IPS DF 19.7 (cell line): ENCODE results near the gene UNC5B.

Experiments
- DNase-seq: peaks from one replicate; pipeline ENCODE4 v3.0.0-alpha.2; 2013; ENCODE audit warnings: low read depth, low spot score

The UNC5B gene

GRCh38 chr10:71319042-71319799, 106.9 kb downstream of the UNC5B start, which contains the start of gene SLC29A3:
TSS of gene SLC29A3 (plus strand) at chr10:71319259. CDS start at chr10:71319310, 51 bp downstream.
- DNase-seq = peak; percentile 35

DNA sequence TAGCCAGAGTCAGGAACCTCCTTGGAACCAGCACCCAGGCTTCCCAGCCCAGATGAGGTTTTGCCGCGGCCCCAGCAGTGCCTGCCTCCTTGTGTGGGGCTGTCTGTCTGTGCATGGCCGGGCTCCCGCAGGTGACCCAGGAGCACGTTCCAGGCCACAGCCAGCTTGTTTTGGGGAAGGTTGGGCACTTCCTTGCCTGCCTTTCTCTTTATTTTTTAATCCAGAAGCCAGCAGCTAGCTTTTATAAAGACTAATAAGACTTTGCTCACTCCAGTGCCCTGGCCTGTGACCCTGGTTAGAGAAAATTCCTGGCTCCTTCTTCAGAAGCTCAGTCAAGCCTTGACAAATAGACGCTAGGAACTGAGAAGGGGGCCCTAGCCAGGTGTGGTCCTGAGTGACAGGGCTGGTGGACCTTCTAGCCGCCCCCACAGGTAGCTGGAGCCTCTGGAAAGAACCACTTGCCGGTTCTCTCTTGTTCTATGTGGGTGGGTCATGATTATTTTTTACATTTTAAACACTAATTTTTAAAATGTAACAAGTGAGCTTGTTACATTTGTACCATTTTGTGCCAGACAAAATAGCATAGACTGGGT, 107.5 kb downstream of the UNC5B start:
- DNase-seq = no peak

DNA sequence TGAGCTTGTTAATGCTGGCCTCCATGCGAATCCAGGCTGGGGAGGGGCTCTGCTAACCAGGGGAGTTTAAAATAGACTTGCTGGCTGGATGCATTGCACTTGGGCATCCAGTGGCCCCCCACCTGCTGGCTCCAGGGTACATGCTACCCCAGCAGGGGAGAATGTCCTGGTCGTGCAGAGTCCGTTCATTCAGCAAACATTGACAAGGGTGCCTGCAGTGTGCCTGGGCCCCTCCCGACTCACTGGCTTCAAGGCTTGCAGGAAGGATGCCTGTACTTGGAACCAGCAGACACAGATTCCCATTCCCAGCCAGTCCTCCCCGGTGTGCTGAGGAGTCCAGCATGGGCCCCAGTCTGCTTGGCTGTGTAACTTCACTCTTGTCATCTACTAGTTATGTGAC, 108.2 kb downstream of the UNC5B start:
- no peak for DNase-seq

- DNase-seq = no peak
Observed at GRCh38 chr10:71321386-71321785, 109.0 kb downstream of the UNC5B start.

DNA sequence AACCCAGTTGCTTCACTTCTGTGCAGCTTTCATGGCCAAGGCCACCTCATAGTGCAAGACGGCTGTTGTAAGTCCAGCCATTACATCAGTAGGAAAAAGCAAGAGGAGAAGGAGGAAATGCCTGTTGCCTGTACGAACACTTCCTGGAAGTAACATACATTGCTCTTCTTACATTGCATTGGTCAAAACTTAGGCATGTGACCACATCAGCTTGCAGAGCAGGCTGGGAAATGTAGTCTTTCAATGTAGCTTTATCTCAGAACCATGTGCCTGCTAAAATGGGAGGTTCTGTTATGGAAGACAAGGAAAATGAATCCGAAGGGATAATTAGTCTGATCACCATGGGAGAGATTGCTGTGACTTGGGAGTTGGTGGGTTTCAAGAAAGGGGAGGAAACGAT, 111.0 kb downstream of the UNC5B start:
- DNase-seq = no peak

DNA sequence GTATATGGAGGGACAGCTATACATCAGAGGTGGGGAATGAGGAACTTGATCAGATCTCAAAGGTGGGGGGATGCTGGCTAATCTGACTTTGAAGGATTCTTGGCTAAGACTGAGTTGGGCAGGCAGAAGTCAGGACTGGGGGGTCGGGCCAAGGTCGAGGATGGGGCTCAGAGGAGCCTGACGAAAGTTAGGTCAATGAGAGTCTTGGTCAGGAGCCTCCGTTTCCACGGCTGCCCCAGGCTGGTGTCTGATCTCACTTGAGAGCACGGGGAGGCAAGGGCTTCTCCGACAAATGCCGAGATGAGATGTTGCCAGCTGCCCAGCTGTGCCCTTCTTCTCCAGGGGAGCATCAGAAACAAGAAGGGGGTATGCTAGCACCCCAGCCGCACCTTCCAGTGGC, 112.4 kb downstream of the UNC5B start:
- no peak for DNase-seq

GRCh38 chr10:71325267-71325666, 112.9 kb downstream of the UNC5B start:
- no peak for DNase-seq

DNA sequence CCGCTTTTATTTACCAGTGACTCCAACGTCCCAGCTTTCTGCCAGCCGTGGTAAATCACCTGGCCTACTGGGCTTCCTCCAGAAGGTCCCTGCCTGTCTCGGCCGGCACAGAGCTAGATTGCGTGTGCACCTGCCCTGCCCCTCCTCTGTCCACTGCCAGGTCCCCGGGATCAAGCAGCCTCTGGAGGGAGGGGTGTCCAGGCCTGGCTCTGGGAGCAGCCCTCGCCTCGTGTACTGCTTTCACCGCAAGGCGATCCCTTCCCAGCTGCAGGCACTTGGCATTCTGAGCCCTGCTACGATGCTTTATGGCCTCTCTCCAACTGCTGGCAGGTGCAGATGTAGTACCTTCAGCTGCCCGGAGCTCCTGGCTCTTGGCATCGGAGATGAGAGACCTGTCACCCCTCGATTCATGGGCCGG, 114.1 kb downstream of the UNC5B start:
- no peak for DNase-seq

DNA sequence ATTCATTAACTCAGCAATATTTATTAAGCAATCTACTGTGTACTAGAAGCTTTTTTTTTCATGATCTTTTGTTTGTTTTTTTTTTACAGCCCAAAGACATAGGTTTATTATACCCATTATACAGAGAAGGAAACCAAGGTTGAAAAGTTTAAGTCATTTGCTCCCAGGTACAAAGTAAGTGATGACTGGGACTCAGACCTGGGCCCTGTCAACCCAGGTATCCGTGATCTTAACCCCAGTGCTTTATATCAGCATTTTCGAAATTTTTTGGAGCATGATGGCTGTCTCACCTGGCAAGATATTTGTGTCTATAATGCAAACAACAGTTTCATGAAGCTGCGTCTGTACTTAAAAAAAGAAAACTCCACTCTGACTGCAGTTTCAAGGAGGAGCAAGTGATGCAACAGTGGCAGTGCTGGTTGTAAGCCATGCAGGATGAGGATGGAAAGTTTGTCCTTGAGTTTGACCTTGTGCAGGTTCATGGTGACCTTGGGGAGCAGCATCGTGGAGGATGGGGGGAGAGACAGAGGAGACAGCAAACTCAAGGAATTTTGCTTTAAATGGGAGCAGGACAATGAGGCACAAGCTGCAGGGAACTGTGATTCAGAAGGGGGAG, 118.5 kb downstream of the UNC5B start:
- no peak for DNase-seq

DNA sequence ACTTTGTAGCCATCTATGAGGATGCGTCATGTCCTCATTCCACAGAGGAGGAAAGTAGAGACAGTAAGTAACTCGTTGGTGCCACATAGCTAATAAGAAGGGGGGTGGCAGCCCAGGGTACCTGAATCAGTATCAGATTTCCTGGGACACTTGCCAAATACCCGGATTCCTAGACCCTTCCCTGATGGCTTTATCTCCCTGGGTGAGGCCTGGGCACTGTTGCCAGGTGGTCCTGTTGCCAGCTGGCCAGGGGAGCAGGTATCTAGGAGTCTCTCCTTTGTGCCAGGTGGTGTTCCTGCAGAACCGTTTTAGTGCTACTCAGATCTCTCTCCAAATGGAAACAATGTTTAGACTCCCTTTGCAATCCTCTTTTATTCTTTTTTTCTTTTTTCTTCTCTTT, 119.4 kb downstream of the UNC5B start:
- no peak for DNase-seq

GRCh38 chr10:71332466-71332865, 120.1 kb downstream of the UNC5B start:
- DNase-seq = no peak

DNA sequence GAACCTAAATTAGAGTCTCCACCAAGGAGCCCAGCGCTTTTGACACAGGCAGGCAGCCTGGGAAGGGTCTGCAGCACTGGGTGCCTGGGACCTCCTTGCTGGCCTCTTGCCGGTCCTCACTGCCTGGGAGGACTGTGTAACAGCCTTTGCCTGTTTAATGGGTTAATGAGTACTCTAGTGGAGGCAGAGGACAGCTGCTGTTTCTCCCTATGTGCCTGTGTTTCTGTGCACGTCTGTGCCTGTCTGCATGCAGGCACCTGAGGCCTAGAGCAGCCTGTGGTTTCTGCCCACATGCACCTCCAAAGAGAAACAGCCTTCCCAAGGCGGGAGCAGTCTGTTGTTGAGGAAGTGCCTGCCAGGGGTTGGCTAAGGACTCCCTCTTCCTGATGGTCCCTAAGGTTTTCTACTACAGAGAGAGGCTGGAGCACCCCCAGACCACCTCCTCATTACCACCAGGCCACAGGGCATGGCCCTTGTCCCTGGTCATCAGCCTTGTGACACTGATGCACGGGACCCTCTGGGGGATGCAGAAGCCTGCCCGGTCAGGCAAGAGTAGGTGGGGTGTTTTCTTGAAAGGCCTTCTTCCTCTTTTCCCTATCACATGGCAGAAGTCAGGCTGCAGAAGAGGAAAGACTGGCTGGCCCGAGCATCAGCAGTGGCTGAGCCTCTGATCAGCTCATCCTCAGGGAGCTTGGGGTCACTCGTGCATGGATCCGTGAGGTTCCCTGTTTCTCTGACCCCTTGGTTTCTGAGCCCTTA, 120.9 kb downstream of the UNC5B start:
- DNase-seq = no peak

DNA sequence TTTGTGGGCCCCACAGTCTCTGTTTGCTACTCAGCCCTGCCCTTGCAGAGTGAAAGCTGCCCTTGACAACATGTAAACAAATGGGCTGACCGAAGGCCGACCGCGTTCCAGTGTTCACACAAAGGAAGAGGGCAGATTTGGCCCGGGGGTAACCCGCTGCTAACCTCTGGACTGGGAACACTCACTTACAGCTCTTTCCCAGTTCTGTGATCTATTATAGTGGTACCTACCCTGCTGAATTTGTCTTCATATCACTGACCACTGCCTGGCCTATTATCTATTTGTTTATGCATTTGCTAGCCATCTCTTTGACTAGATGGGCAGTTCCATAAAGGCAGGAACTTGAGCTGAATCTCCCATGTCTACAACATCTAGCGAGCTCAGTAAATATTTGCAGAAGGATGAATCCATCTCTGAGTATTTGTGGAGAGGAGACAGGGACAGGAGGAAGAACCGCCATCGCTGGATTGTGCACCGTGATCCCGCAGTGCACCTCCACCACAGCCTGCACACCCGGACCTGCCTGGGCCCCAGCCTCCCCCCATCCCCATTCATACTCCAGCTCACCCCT, 121.9 kb downstream of the UNC5B start:
- no peak for DNase-seq

- no peak for DNase-seq
Observed at GRCh38 chr10:71335173-71335708, 122.9 kb downstream of the UNC5B start.

GRCh38 chr10:71336632-71337031, 124.3 kb downstream of the UNC5B start:
- no peak for DNase-seq

- no peak for DNase-seq
Observed at GRCh38 chr10:71337219-71337701, 124.9 kb downstream of the UNC5B start.

- DNase-seq = no peak
Observed at GRCh38 chr10:71338728-71339495, 126.5 kb downstream of the UNC5B start.

- DNase-seq = no peak
Observed at GRCh38 chr10:71339796-71340589, 127.6 kb downstream of the UNC5B start.

DNA sequence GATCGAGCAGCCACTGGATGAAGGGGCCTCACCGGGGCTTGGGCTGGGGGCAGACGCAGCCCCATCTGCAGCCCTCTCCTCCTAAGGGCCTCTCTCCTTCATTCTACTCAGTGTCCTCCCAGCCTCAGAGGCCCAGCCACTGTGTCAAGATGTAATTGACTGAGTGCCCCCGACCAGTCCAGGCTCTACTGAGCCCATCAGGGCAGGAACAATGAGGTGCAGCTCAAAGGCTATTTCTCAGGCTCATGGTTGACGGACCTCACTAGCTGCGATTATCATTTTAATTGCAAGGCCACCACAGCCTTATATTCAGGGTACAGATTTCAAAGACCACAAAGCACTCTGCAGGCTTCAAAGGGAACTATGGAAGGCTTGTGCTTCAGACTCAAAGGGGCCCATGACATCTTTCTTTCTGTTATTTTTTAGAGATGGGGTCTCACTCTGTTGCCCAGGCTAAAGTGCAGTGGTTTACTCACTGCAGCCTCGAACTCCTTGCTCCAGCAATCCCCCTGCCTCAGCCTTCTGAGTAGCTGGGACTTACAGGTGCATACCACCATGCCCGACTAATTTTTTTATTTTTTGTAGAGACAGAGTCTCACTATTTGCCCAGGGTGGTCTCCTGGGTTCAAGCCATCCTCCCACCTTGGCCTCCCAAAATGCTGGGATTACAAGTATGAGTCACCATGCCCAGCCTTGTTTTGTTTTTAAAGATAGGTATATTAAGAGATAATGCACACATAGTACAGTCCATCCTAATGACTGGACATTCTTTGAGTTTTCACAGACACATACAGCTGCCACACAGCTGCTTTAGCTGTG, 130.4 kb downstream of the UNC5B start:
- DNase-seq = no peak
